GM10248 (cell line): ENCODE data around the gene POU4F3.

ENCODE experiments used
- CTCF ChIA-PET: fragments of 300-600 bp; sonication (Branson Sonifier 250); formaldehyde crosslinking; extraction: SDS; loops from one replicate; lab custom pipeline; 2021; ENCODE audit warnings: antibody characterized with exemption; lab: Yijun Ruan, JAX
- POLR2A ChIA-PET: fragments of 350-650 bp; sonication (Branson Sonifier 250); formaldehyde crosslinking; extraction: SDS; loops from one replicate; lab custom pipeline; 2020; ENCODE audit warnings: antibody characterized with exemption; lab: Yijun Ruan, JAX
- DNase-seq: peaks from one replicate; pipeline ENCODE4 v3.0.0; 2012; ENCODE audit errors: extremely low spot score
- TF ChIP-seq, protein P1 (sequence below): IDR thresholded peaks from 2 replicates; pipeline ENCODE4 v1.5.1; 2012; ENCODE audit warnings: mild to moderate bottlenecking, low read depth; ENCODE audit errors: extremely low read depth, missing control alignments, control extremely low read depth

Gene POU4F3

GRCh38 chr5:146327257-146327870 lies 11.3 kb upstream of the POU4F3 start:
- CTCF ChIA-PET, result interaction anchor here (0.8 to 1.2 kb wide), 3 partner anchors 11 to 25 kb away, joined by 3 to 5 read pairs (median 3); no protein-coding TSS in a partner anchor
- POLR2A ChIA-PET, result no interaction called here
- no peak for DNase-seq
- TF ChIP-seq, protein P1, sequence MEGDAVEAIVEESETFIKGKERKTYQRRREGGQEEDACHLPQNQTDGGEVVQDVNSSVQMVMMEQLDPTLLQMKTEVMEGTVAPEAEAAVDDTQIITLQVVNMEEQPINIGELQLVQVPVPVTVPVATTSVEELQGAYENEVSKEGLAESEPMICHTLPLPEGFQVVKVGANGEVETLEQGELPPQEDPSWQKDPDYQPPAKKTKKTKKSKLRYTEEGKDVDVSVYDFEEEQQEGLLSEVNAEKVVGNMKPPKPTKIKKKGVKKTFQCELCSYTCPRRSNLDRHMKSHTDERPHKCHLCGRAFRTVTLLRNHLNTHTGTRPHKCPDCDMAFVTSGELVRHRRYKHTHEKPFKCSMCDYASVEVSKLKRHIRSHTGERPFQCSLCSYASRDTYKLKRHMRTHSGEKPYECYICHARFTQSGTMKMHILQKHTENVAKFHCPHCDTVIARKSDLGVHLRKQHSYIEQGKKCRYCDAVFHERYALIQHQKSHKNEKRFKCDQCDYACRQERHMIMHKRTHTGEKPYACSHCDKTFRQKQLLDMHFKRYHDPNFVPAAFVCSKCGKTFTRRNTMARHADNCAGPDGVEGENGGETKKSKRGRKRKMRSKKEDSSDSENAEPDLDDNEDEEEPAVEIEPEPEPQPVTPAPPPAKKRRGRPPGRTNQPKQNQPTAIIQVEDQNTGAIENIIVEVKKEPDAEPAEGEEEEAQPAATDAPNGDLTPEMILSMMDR, result no peak

GRCh38 chr5:146327989-146328388 lies 10.7 kb upstream of the POU4F3 start:
- DNase-seq, result no peak
- TF ChIP-seq, protein P1, result no peak
- ChIA-PET CTCF (interaction anchor here (0.8 to 1.2 kb wide), 4 partner anchors 11 to 25 kb away, joined by 3 to 5 read pairs (median 4); no protein-coding TSS in a partner anchor), POLR2A (no interaction called here)

DNA sequence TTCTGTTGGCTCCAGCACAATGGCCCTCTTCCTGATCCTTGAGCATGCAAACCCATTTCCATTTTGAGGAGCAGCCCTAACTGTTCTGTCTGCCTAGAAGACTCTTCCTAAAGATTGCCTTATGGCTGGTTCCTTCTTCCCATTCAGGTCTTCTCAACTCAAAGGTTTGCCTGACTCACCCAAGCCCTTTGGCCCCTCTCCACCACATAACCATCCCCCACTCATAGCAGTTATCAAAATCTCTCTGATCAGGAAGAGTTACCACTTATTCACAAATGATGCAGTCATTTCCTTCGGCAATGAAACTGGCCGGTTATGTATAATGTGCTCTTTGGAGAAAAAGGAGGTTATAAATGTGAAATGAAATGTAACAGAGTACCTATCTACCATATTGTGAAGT lies 8.9 kb upstream of the POU4F3 start:
- no peak for DNase-seq
- TF ChIP-seq, protein P1, result no peak
- CTCF ChIA-PET, result no interaction called here
- POLR2A ChIA-PET, result no interaction called here

- POLR2A ChIA-PET, result no interaction called here
- CTCF ChIA-PET, result no interaction called here
- TF ChIP-seq, protein P1, result no peak
- DNase-seq, result no peak
These were observed 7.2 kb upstream of the POU4F3 start for GRCh38 chr5:146331423-146331822.

GRCh38 chr5:146334074-146334533 lies 4.5 kb upstream of the POU4F3 start:
- TF ChIP-seq, protein P1, result no peak
- ChIA-PET CTCF (no interaction called here), POLR2A (no interaction called here)
- DNase-seq, result no peak

DNA sequence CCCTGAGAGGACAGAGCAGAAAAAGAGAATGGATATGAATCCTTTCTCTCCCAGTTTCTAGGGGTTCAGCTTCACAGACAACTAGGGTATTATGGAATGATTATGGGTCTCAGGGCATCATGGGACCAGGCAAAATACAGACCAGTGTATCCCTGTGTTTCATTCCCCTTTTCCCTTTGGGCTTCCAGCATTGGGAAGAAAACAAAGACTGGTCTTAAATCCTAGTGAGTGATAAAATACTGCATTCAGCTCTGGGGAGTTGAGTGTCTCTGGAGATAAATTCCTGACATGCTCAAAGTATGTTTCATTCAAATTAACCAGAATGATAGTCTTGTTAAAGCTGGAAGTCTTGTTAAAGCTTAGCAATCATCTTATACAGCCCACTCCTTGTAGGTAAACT lies 2.4 kb upstream of the POU4F3 start:
- TF ChIP-seq, protein P1, result no peak
- no peak for DNase-seq
- POLR2A ChIA-PET, result no interaction called here
- CTCF ChIA-PET, result no interaction called here
